HG03175 (cell line): ENCODE results near the gene LHPP.

Experiments used
- ATAC-seq: cut with Tn5 transposase; IDR thresholded peaks from one replicate; pipeline ENCODE4 v1.9.1; 2021; ENCODE audit warnings: mild to moderate bottlenecking, moderate library complexity; ENCODE audit not compliant: unreplicated experiment

Gene LHPP

GRCh38 chr10:124618470-124619073 lies 156.9 kb downstream of the LHPP start:
- ATAC-seq: no peak

GRCh38 chr10:124619195-124619594 lies 157.6 kb downstream of the LHPP start:
- peak; percentile 31 for ATAC-seq

- ATAC-seq: no peak
Measured at GRCh38 chr10:124619802-124620490, 158.3 kb downstream of the LHPP start.

- no peak for ATAC-seq
Measured at GRCh38 chr10:124621637-124622036, 160.0 kb downstream of the LHPP start.

GRCh38 chr10:124622158-124622557 lies 160.5 kb downstream of the LHPP start:
- ATAC-seq: no peak

- no peak for ATAC-seq
Measured at GRCh38 chr10:124622866-124623536, 161.4 kb downstream of the LHPP start.

- no peak for ATAC-seq
Measured at GRCh38 chr10:124624006-124624405, 162.4 kb downstream of the LHPP start.

GRCh38 chr10:124624466-124624865 lies 162.8 kb downstream of the LHPP start:
- no peak for ATAC-seq

- ATAC-seq: no peak
Measured at GRCh38 chr10:124624895-124625294, 163.3 kb downstream of the LHPP start.

- ATAC-seq: no peak
Measured at GRCh38 chr10:124625831-124626238, 164.2 kb downstream of the LHPP start.

GRCh38 chr10:124626759-124627380 lies 165.2 kb downstream of the LHPP start:
- ATAC-seq: peak; percentile 55

- ATAC-seq: no peak
Measured at GRCh38 chr10:124627866-124628675, 166.4 kb downstream of the LHPP start.

GRCh38 chr10:124628676-124629021 lies 167.0 kb downstream of the LHPP start:
- no peak for ATAC-seq

- ATAC-seq: no peak
Measured at GRCh38 chr10:124629415-124629814, 167.8 kb downstream of the LHPP start.

GRCh38 chr10:124629842-124630241 lies 168.2 kb downstream of the LHPP start:
- no peak for ATAC-seq

GRCh38 chr10:124630551-124630950 lies 168.9 kb downstream of the LHPP start:
- ATAC-seq: no peak

GRCh38 chr10:124632064-124632531 lies 170.5 kb downstream of the LHPP start:
- ATAC-seq: no peak

GRCh38 chr10:124632566-124632965 lies 170.9 kb downstream of the LHPP start:
- ATAC-seq: no peak

- no peak for ATAC-seq
Measured at GRCh38 chr10:124636271-124636995, 174.8 kb downstream of the LHPP start.

- ATAC-seq: no peak
Measured at GRCh38 chr10:124637091-124637700, 175.6 kb downstream of the LHPP start.
